Measurements from ENCODE around the gene TMEM31.

DNA sequence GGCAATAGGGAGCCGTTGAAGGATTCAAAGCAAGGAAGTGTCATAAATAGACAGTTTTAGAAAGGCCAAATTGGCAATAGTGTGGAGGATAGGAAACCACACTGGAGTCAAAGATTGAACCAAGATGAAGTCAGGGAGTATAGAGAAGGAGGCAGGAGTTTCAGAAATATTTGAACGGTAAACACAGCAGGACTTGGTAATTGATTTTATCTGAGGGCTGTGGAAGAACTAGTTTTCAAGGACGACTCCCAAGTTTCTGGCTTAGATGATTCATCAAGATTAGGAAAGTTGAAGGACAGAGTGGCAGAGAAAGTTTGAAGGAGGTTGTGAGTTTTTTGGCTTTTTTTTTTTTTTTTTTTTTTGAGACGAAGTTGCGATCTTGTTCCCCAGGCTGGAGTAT lies 11.5 kb upstream of the TMEM31 start:
- TF ChIP-seq, protein P1, sequence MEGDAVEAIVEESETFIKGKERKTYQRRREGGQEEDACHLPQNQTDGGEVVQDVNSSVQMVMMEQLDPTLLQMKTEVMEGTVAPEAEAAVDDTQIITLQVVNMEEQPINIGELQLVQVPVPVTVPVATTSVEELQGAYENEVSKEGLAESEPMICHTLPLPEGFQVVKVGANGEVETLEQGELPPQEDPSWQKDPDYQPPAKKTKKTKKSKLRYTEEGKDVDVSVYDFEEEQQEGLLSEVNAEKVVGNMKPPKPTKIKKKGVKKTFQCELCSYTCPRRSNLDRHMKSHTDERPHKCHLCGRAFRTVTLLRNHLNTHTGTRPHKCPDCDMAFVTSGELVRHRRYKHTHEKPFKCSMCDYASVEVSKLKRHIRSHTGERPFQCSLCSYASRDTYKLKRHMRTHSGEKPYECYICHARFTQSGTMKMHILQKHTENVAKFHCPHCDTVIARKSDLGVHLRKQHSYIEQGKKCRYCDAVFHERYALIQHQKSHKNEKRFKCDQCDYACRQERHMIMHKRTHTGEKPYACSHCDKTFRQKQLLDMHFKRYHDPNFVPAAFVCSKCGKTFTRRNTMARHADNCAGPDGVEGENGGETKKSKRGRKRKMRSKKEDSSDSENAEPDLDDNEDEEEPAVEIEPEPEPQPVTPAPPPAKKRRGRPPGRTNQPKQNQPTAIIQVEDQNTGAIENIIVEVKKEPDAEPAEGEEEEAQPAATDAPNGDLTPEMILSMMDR (IDR thresholded peaks at IDR 0.05 in 2 of 3, conservative IDR thresholded peaks at IDR 0.05 in 1 of 3; ENCODE audit: control insufficient read depth in 2 of 3, extremely low read depth in 1 of 3, insufficient read depth in 1 of 3, low read depth in 3 of 3, low read length in 3 of 3), result no peak
- no peak for TF ChIP-seq POLR2A (IDR thresholded peaks at IDR 0.05; ENCODE audit: low read depth, low read length)
- no peak for TF ChIP-seq SP1 (IDR thresholded peaks at IDR 0.05; ENCODE audit: low read depth, low read length)

All from GM12878 (cell line).